ENCODE results near the gene PVRIG.
"Not testable (repeated sequence)": the region's sequence is repeated elsewhere in the genome, so short reads cannot be mapped to it uniquely, and the experiment has no call there.

The PVRIG gene

GRCh38 chr7:100210805-100211204, 8.9 kb upstream of the PVRIG start:
- no peak for DNase-seq
- Histone ChIP-seq H3K4me1 (no peaks in the 10 kb centered on the region), H3K36me3 (no peaks in the 10 kb centered on the region), H3K4me3 (ENCODE audit: low read depth, low read length) (no peak overlapping the region), H3K27me3 (peaks cover 22% of the 10 kb centered on the region), H3K9me3 (no peaks in the 10 kb centered on the region)
- no peak for TF ChIP-seq CTCF (IDR thresholded peaks at IDR 0.05; ENCODE audit: low read depth, low read length)

- DNase-seq, result no peak
- Histone ChIP-seq H3K9me3 (no peaks in the 10 kb centered on the region), H3K27me3 (peaks cover 22% of the 10 kb centered on the region), H3K4me1 (no peaks in the 10 kb centered on the region), H3K4me3 (ENCODE audit: low read depth, low read length) (no peak overlapping the region), H3K36me3 (no peaks in the 10 kb centered on the region)
- TF ChIP-seq CTCF (IDR thresholded peaks at IDR 0.05; ENCODE audit: low read depth, low read length), result no peak
These were observed 8.4 kb upstream of the PVRIG start for GRCh38 chr7:100211342-100211780.

- Histone ChIP-seq H3K4me1 (no peaks in the 10 kb centered on the region), H3K27me3 (peaks cover 20% of the 10 kb centered on the region), H3K4me3 (ENCODE audit: low read depth, low read length) (no peak overlapping the region), H3K9me3 (no peaks in the 10 kb centered on the region), H3K36me3 (no peaks in the 10 kb centered on the region)
- TF ChIP-seq CTCF (IDR thresholded peaks at IDR 0.05; ENCODE audit: low read depth, low read length), result no peak
- DNase-seq, result no peak
These were observed 7.0 kb upstream of the PVRIG start for GRCh38 chr7:100212631-100213286.

- Histone ChIP-seq H3K36me3 (no peaks in the 10 kb centered on the region), H3K4me1 (no peaks in the 10 kb centered on the region), H3K4me3 (ENCODE audit: low read depth, low read length) (no peak overlapping the region), H3K9me3 (no peaks in the 10 kb centered on the region), H3K27me3 (peaks cover 11% of the 10 kb centered on the region)
- DNase-seq, result no peak
- TF ChIP-seq CTCF (IDR thresholded peaks at IDR 0.05; ENCODE audit: low read depth, low read length), result no peak
These were observed 6.1 kb upstream of the PVRIG start for GRCh38 chr7:100213672-100214071.

- not testable (repeated sequence) for H3K27me3 ChIP-seq; H3K4me3 ChIP-seq (ENCODE audit: low read depth, low read length); H3K36me3 ChIP-seq; H3K9me3 ChIP-seq; DNase-seq; H3K4me1 ChIP-seq
These were observed 5.4 kb upstream of the PVRIG start for GRCh38 chr7:100214356-100214755.

- no peak for DNase-seq
- Histone ChIP-seq H3K4me1 (no peaks in the 10 kb centered on the region), H3K36me3 (no peaks in the 10 kb centered on the region), H3K9me3 (no peaks in the 10 kb centered on the region), H3K27me3 (no peaks in the 10 kb centered on the region; the same call in none of the 2 replicates), H3K4me3 (ENCODE audit: low read depth, low read length) (no peak overlapping the region)
- TF ChIP-seq CTCF (IDR thresholded peaks at IDR 0.05; ENCODE audit: low read depth, low read length), result no peak
These were observed 3.9 kb upstream of the PVRIG start for GRCh38 chr7:100215895-100216294.
